Kidney (tissue), 22 donors: ENCODE results near the gene RAB4A. TPM values are rescaled to one million over a fixed set of nuclear protein-coding genes. Genes with fewer than 3 reads are reported as not detected.

Experiments used
- DNase-seq, 5 donors: peaks; one replicate each; pipeline ENCODE4 v3.0.0-alpha.2; 2013 to 2020
- FAIRE-seq: peaks from 2 replicates; lab custom pipeline; 2012; peaks lifted over from hg19 to GRCh38; lab: Jason Lieb, UNC
- H3K27ac ChIP-seq, 2 donors: one replicate each; pipeline ENCODE4 v1.7.0; 2013; ENCODE audit warnings: low read depth in 2 of 2, low read length in 2 of 2, inconsistent platforms in 1 of 2
- H3K27me3 ChIP-seq: one replicate; pipeline ENCODE4 v1.7.1; 2013; ENCODE audit warnings: low read length, inconsistent platforms; ENCODE audit not compliant: control insufficient read depth, insufficient read depth
- H3K36me3 ChIP-seq, 3 donors: one replicate each; pipeline versions ENCODE4 v1.7.0 to v1.7.1; 2013; ENCODE audit warnings: low read length in 3 of 3, control low read depth in 1 of 3, inconsistent platforms in 1 of 3; ENCODE audit not compliant: insufficient read depth in 3 of 3, control insufficient read depth in 2 of 3
- H3K4me1 ChIP-seq, 3 donors: one replicate each; pipeline versions ENCODE4 v1.7.0 to v1.7.1; 2013; ENCODE audit warnings: low read length in 3 of 3, inconsistent platforms in 1 of 3, low read depth in 1 of 3; ENCODE audit not compliant: control insufficient read depth in 2 of 3, insufficient read depth in 2 of 3
- H3K4me3 ChIP-seq, 3 donors: one replicate each; pipeline versions ENCODE4 v1.7.0 to v1.8.1; 2013; ENCODE audit warnings: low read length in 3 of 3, control low read depth in 1 of 3, inconsistent platforms in 1 of 3
- H3K9ac ChIP-seq, 3 donors: one replicate each; pipeline versions ENCODE4 v1.7.0 to v1.7.1; 2013; ENCODE audit warnings: low read length in 3 of 3, control low read depth in 1 of 3, inconsistent platforms in 1 of 3
- H3K9me3 ChIP-seq, 3 donors: one replicate each; pipeline versions ENCODE4 v1.7.0 to v1.7.1; 2013; ENCODE audit warnings: low read length in 3 of 3, control low read depth in 1 of 3, inconsistent platforms in 1 of 3; ENCODE audit not compliant: control insufficient read depth in 2 of 3, insufficient read depth in 1 of 3
- CTCF ChIP-seq: IDR thresholded peaks from 3 replicates; pipeline ENCODE4 v1.5.1; 2012; ENCODE audit warnings: mild to moderate bottlenecking, moderate library complexity, borderline replicate concordance; ENCODE audit not compliant: insufficient read depth; ENCODE audit errors: extremely low read depth
- intact Hi-C: fragments of 100-400 bp; cut with DNase I; formaldehyde crosslinking; loops from one replicate; pipeline ENCODE4 v1.11.1; 2022
- long read RNA-seq, 10 donors: library from polyadenylated mRNA in 1 of 10; unstranded in 1 of 10; transcript quantifications; one replicate each; pipeline ENCODE4 v2.0.0 and lab custom pipeline, GENCODE V29; 2021 to 2026
- polyA plus RNA-seq: library from polyadenylated mRNA; stranded (reverse); fragments of 350-450 nt; fragmentation: Illumina TruSeq; extraction: RNeasy Lipid Tissue Mini Kit (QIAGEN cat#74804); gene quantifications from one replicate; pipeline ENCODE4 v1.2.3, GENCODE V29; 2014; ENCODE audit warnings: low read depth, low replicate concordance; ENCODE audit not compliant: insufficient read depth
- total RNA-seq: library from RNA; stranded (reverse); fragmentation: NEBNext Ultra II Directional; extraction: Animal tissue kit (Norgen Biotek cat#: 25700); gene quantifications from one replicate; pipeline ENCODE4 v1.2.1, GENCODE V29; 2021
- donor health status: control.
- donor health status: control.
- donor health status: control.
- donor health status: control.
- donor health status: control.
- donor health status: DM: yes; HTN: yes; CAD: no.
- donor health status: Normal renal cell carcinoma (clear cell type).

The RAB4A gene
- total RNA-seq: 56.0 TPM
- polyA plus RNA-seq: 38.3 TPM
- long read RNA-seq, donor 1, transcript RAB4A-201 (8 exons, 2,966 nt): major isoform, 26 of 27 reads
- long read RNA-seq, donor 1, partial matches to known transcripts: 0 of 27 reads
- long read RNA-seq, donor 1, other reads (novel, unspliced or antisense): 0 of 27 reads
- long read RNA-seq, donor 2, transcript RAB4A-201 (8 exons, 2,966 nt): major isoform, 22 of 25 reads
- long read RNA-seq, donor 2, partial matches to known transcripts: 0 of 25 reads
- long read RNA-seq, donor 2, other reads (novel, unspliced or antisense): 0 of 25 reads
- long read RNA-seq, donor 3, transcript RAB4A-201 (8 exons, 2,966 nt): major isoform, 29 of 30 reads
- long read RNA-seq, donor 3, partial matches to known transcripts: 0 of 30 reads
- long read RNA-seq, donor 3, other reads (novel, unspliced or antisense): 0 of 30 reads
- long read RNA-seq, donor 4, transcript RAB4A-201 (8 exons, 2,966 nt): major isoform, 22 of 26 reads
- long read RNA-seq, donor 4, partial matches to known transcripts: 0 of 26 reads
- long read RNA-seq, donor 4, other reads (novel, unspliced or antisense): 0 of 26 reads
- long read RNA-seq, donor 5, partial matches to known transcripts: 0 of 2 reads
- long read RNA-seq, donor 5, other reads (novel, unspliced or antisense): 0 of 2 reads
- long read RNA-seq, donor 6, transcript RAB4A-201 (8 exons, 2,966 nt): major isoform, 25 of 25 reads
- long read RNA-seq, donor 6, partial matches to known transcripts: 0 of 25 reads
- long read RNA-seq, donor 6, other reads (novel, unspliced or antisense): 0 of 25 reads
- long read RNA-seq, donor 7, transcript RAB4A-201 (8 exons, 2,966 nt): major isoform, 32 of 39 reads
- long read RNA-seq, donor 7, partial matches to known transcripts: 2 of 39 reads
- long read RNA-seq, donor 7, other reads (novel, unspliced or antisense): 4 of 39 reads
- long read RNA-seq, donor 8, transcript RAB4A-201 (8 exons, 2,966 nt): major isoform, 21 of 22 reads
- long read RNA-seq, donor 8, partial matches to known transcripts: 0 of 22 reads
- long read RNA-seq, donor 8, other reads (novel, unspliced or antisense): 0 of 22 reads
- long read RNA-seq, donor 9, transcript RAB4A-201 (8 exons, 2,966 nt): major isoform, 17 of 18 reads
- long read RNA-seq, donor 9, partial matches to known transcripts: 0 of 18 reads
- long read RNA-seq, donor 9, other reads (novel, unspliced or antisense): 0 of 18 reads
- long read RNA-seq, donor 10, transcript RAB4A-201 (8 exons, 2,966 nt): major isoform, 17 of 19 reads
- long read RNA-seq, donor 10, partial matches to known transcripts: 0 of 19 reads
- long read RNA-seq, donor 10, other reads (novel, unspliced or antisense): 0 of 19 reads

- intact Hi-C loops: no loop called here
- peak within 1 kb of the TSS; percentile 81 for H3K27ac ChIP-seq
- H3K9me3 ChIP-seq: no peaks in the 10 kb centered on the region
- H3K27me3 ChIP-seq: no peaks in the 10 kb centered on the region
- TF ChIP-seq CTCF: no peak
- FAIRE-seq (no peak), DNase-seq (peak; percentile 89 to 97 (median 95))
- H3K4me3 ChIP-seq: peak within 1 kb of the TSS; percentile 57 to 95 (median 91)
- H3K9ac ChIP-seq: peak within 1 kb of the TSS; percentile 31 to 92 (median 81)
- no peaks in the 10 kb centered on the region for H3K36me3 ChIP-seq
- H3K4me1 ChIP-seq: peaks cover 4 to 15% (median 12%) of the 10 kb centered on the region in 3 donors
Observed at GRCh38 chr1:229270547-229271447, at the start of gene RAB4A. RAB4A (plus strand) TSS chr1:229271111; CDS start chr1:229271340, 229 bp downstream.

GRCh38 chr1:229222081-229222480, 48.8 kb upstream of the RAB4A start:
- DNase-seq (no peak), FAIRE-seq (no peak)
- peaks cover 0 to 3% (median 0%) of the 10 kb centered on the region in 3 donors for H3K9me3 ChIP-seq
- H3K4me3 ChIP-seq: no peak overlapping the region
- H3K36me3 ChIP-seq: no peaks in the 10 kb centered on the region
- TF ChIP-seq CTCF: no peak
- no peak overlapping the region for H3K27ac ChIP-seq
- H3K27me3 ChIP-seq: no peaks in the 10 kb centered on the region
- peaks cover 0 to 5% (median 2%) of the 10 kb centered on the region in 3 donors for H3K4me1 ChIP-seq
- H3K9ac ChIP-seq: no peak overlapping the region
- intact Hi-C loops: loop anchor here (10.0 kb wide), 1 partner anchor 487 kb away; the partner anchor contains the start of gene RHOU
